ENCODE results near the gene STX4.

GRCh38 chr16:31073970-31074813, 40.8 kb downstream of the STX4 start, which contains the start of the genes ZNF646 and ZNF668:
- TF ChIP-seq PPARA (CRISPR knock-in tag; IDR thresholded peaks at IDR 0.05; ENCODE audit: borderline replicate concordance) (no peak), RARB (CRISPR knock-in tag; IDR thresholded peaks at IDR 0.05) (no peak), ZC3H10 (CRISPR knock-in tag; IDR thresholded peaks at IDR 0.05) (no peak)
